Stomach (tissue), 4 donors: Measurements from ENCODE around the gene LRFN2.

ENCODE experiments used
- CTCF ChIP-seq, 7 experiments: fragments of 450-650 bp in 4 of 7; fragments of 200-600 bp in 3 of 7; sonication (generic) in 3 of 7; IDR thresholded peaks; one replicate each; pipeline ENCODE4 v1.5.1; 2016 to 2019; ENCODE audit warnings: antibody characterized with exemption in 7 of 7, control low read depth in 2 of 7, mild to moderate bottlenecking in 1 of 7
- POLR2A ChIP-seq, 4 donors: fragments of 450-650 bp; IDR thresholded peaks; one replicate each; pipeline ENCODE4 v1.6.1; 2016; ENCODE audit warnings: antibody characterized with exemption in 4 of 4, control low read depth in 2 of 4, mild to moderate bottlenecking in 1 of 4, moderate library complexity in 1 of 4
- POLR2AphosphoS5 ChIP-seq, 3 donors: sonication (generic); formaldehyde crosslinking; IDR thresholded peaks; one replicate each; pipeline ENCODE4 v1.6.1; 2016; ENCODE audit warnings: antibody characterized with exemption in 3 of 3

DNA sequence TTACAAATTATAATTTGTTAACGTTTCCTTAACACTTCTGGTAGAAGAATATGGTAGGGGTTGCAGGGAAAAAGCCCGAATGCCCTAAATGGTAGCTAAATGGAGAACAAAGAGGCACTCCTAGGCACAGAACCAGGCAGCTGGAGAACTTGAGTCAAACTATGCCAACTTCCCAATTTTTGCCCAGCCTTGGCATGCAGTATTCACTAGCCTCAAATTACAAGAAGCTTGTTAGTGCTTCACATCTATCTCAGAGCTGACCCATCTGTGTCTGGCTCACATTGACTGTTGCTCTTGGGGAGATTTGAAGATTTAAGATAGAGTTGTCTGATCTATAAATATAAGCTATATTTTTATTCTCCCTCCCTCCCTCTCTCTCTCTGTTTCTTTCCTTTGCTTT, 19.4 kb upstream of the LRFN2 start:
- no peak for TF ChIP-seq CTCF (IDR thresholded peaks at IDR 0.05)
- TF ChIP-seq POLR2A (IDR thresholded peaks at IDR 0.05) = no peak
- no peak for TF ChIP-seq POLR2AphosphoS5 (IDR thresholded peaks at IDR 0.05)
